Duodenal mucosa (tissue), 2 donors: Measurements from ENCODE around the gene TUBB.

ENCODE experiments used
- H3K27ac ChIP-seq: one replicate; pipeline ENCODE4 v1.7.0; 2013; ENCODE audit warnings: low read depth, low read length
- H3K27me3 ChIP-seq, 2 donors: one replicate each; pipeline ENCODE4 v1.7.0; 2013; ENCODE audit warnings: low read length in 2 of 2, control low read depth in 1 of 2; ENCODE audit not compliant: insufficient read depth in 2 of 2, control insufficient read depth in 1 of 2
- H3K36me3 ChIP-seq, 2 donors: one replicate each; pipeline ENCODE4 v1.7.0; 2013; ENCODE audit warnings: low read length in 2 of 2, control low read depth in 1 of 2; ENCODE audit not compliant: insufficient read depth in 2 of 2, control insufficient read depth in 1 of 2
- H3K4me1 ChIP-seq, 2 donors: one replicate each; pipeline ENCODE4 v1.7.0; 2013; ENCODE audit warnings: low read length in 2 of 2, control low read depth in 1 of 2; ENCODE audit not compliant: insufficient read depth in 2 of 2, control insufficient read depth in 1 of 2
- H3K4me3 ChIP-seq, 2 donors: one replicate each; pipeline ENCODE4 v1.7.0; 2013; ENCODE audit warnings: low read length in 2 of 2, low read depth in 1 of 2
- H3K9ac ChIP-seq, 2 donors: one replicate each; pipeline ENCODE4 v1.7.0; 2013; ENCODE audit warnings: low read length in 2 of 2, low read depth in 1 of 2
- H3K9me3 ChIP-seq, 2 donors: one replicate each; pipeline ENCODE4 v1.7.0; 2013; ENCODE audit warnings: low read length in 2 of 2, control low read depth in 1 of 2; ENCODE audit not compliant: control insufficient read depth in 1 of 2

Gene TUBB

GRCh38 chr6:30689022-30689865 is 30.9 kb upstream of the TUBB start:
- Histone ChIP-seq H3K4me3 (no peak overlapping the region), H3K27me3 (no peaks in the 10 kb centered on the region), H3K36me3 (no peaks in the 10 kb centered on the region), H3K4me1 (peaks cover 32 to 37% of the 10 kb centered on the region in 2 donors), H3K9ac (no peak overlapping the region), H3K27ac (no peak overlapping the region), H3K9me3 (no peaks in the 10 kb centered on the region)

- Histone ChIP-seq H3K9ac (peak overlapping the region; percentile 60), H3K4me1 (peaks cover 32 to 37% of the 10 kb centered on the region in 2 donors), H3K4me3 (peak overlapping the region; percentile 91 to 95), H3K27me3 (no peaks in the 10 kb centered on the region), H3K36me3 (no peaks in the 10 kb centered on the region), H3K9me3 (no peaks in the 10 kb centered on the region), H3K27ac (no peak overlapping the region)
Observed at GRCh38 chr6:30689985-30690384, 30.2 kb upstream of the TUBB start.

- H3K27ac ChIP-seq: peak within 1 kb of the TSS; percentile 48
- no peaks in the 10 kb centered on the region for H3K27me3 ChIP-seq
- H3K4me3 ChIP-seq: peak within 1 kb of the TSS; percentile 91 to 95
- H3K9ac ChIP-seq: peak within 1 kb of the TSS; percentile 60
- H3K9me3 ChIP-seq: no peaks in the 10 kb centered on the region
- no peaks in the 10 kb centered on the region for H3K36me3 ChIP-seq
- peaks cover 32% of the 10 kb centered on the region in 2 donors for H3K4me1 ChIP-seq
Observed at GRCh38 chr6:30690403-30691207, 29.5 kb upstream of the TUBB start, which contains the start of gene NRM. NRM (minus strand) TSS chr6:30690984; CDS start chr6:30690974, 10 bp downstream.

GRCh38 chr6:30691208-30691847 is 28.8 kb upstream of the TUBB start:
- Histone ChIP-seq H3K27me3 (no peaks in the 10 kb centered on the region), H3K9ac (peak overlapping the region in 1 of 2 donors; percentile 60), H3K36me3 (no peaks in the 10 kb centered on the region), H3K4me1 (peaks cover 27 to 28% of the 10 kb centered on the region in 2 donors), H3K9me3 (no peaks in the 10 kb centered on the region), H3K4me3 (peak overlapping the region; percentile 91 to 95), H3K27ac (no peak overlapping the region)

- Histone ChIP-seq H3K27ac (no peak overlapping the region), H3K4me3 (no peak overlapping the region), H3K9ac (no peak overlapping the region), H3K36me3 (peaks cover 0 to 4% of the 10 kb centered on the region in 2 donors), H3K9me3 (no peaks in the 10 kb centered on the region), H3K27me3 (no peaks in the 10 kb centered on the region), H3K4me1 (peaks cover 0 to 2% of the 10 kb centered on the region in 2 donors)
Observed at GRCh38 chr6:30696432-30696831, 23.7 kb upstream of the TUBB start.

GRCh38 chr6:30700340-30700739 is 19.8 kb upstream of the TUBB start:
- Histone ChIP-seq H3K9ac (no peak overlapping the region), H3K4me1 (no peaks in the 10 kb centered on the region), H3K9me3 (no peaks in the 10 kb centered on the region), H3K36me3 (peaks cover 5 to 20% of the 10 kb centered on the region in 2 donors), H3K27ac (no peak overlapping the region), H3K4me3 (no peak overlapping the region), H3K27me3 (no peaks in the 10 kb centered on the region)

GRCh38 chr6:30703011-30703410 is 17.1 kb upstream of the TUBB start:
- H3K9ac ChIP-seq: no peak overlapping the region
- H3K4me1 ChIP-seq: peaks cover 0 to 3% of the 10 kb centered on the region in 2 donors
- no peak overlapping the region for H3K27ac ChIP-seq
- no peaks in the 10 kb centered on the region for H3K9me3 ChIP-seq
- no peak overlapping the region for H3K4me3 ChIP-seq
- H3K27me3 ChIP-seq: no peaks in the 10 kb centered on the region
- peaks cover 5 to 20% of the 10 kb centered on the region in 2 donors for H3K36me3 ChIP-seq

- Histone ChIP-seq H3K9me3 (no peaks in the 10 kb centered on the region), H3K36me3 (peaks cover 5 to 25% of the 10 kb centered on the region in 2 donors), H3K4me3 (no peak overlapping the region), H3K9ac (no peak overlapping the region), H3K27ac (no peak overlapping the region), H3K27me3 (no peaks in the 10 kb centered on the region), H3K4me1 (peaks cover 0 to 3% of the 10 kb centered on the region in 2 donors)
Observed at GRCh38 chr6:30703821-30704220, 16.3 kb upstream of the TUBB start.

GRCh38 chr6:30705620-30706019 is 14.5 kb upstream of the TUBB start:
- peaks cover 0 to 3% of the 10 kb centered on the region in 2 donors for H3K4me1 ChIP-seq
- H3K4me3 ChIP-seq: no peak overlapping the region
- H3K27ac ChIP-seq: no peak overlapping the region
- peaks cover 5 to 27% of the 10 kb centered on the region in 2 donors for H3K36me3 ChIP-seq
- no peaks in the 10 kb centered on the region for H3K9me3 ChIP-seq
- no peaks in the 10 kb centered on the region for H3K27me3 ChIP-seq
- H3K9ac ChIP-seq: no peak overlapping the region
